Anterior cingulate cortex (tissue), 58 donors: Measurements from ENCODE around the gene PALLD.

Experiments
- DNase-seq, 58 donors: peaks; one replicate each; lab custom pipeline; 2025; lab: John Stamatoyannopoulos, UW

Gene PALLD

DNA sequence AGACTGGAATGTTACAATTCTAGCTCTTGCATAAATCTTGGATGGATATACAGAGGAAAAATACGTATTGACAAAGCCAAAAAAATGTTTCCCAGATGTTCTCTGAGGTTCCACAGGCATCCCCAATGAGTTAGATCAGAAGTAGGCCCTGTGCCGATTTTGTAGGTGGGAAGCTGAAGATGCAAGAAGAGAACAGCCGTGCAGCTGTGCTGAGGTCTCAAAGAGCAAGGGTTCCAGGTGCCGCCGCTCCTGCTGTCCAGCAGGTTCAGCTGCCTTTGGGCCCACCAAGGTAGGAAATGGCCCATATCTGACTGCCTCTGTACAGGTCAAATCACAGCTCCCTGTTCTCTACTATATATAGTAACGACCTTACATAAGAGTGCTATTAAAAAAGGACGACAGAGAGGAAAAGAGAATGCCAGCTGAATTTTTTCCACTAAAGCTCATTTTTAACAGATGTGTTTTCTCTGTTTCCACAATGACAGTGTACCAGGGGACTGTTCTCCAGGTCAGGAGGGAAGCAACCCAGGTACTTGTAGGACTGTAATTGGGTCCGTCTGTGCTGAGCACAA, 357.6 kb downstream of the PALLD start:
- no peak for DNase-seq

DNA sequence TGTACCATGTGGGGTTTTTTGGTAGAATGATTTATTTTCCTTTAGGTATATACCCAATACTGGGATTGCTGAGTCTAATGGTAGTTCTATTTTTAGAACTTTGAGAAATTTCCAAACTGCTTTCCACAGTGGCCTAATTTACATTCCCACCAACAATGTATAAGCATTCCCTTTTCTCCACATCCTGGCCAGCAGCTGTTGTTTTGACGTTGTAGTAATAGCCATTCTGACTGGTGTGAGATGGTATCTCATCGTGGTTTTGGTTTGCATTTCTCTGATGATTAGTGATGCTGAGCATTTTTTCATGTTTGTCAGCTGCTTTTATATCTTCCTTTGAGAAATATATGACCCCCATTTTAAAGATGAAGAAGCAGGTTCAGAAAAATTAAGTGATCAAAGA, 359.5 kb downstream of the PALLD start:
- DNase-seq, result no peak

DNA sequence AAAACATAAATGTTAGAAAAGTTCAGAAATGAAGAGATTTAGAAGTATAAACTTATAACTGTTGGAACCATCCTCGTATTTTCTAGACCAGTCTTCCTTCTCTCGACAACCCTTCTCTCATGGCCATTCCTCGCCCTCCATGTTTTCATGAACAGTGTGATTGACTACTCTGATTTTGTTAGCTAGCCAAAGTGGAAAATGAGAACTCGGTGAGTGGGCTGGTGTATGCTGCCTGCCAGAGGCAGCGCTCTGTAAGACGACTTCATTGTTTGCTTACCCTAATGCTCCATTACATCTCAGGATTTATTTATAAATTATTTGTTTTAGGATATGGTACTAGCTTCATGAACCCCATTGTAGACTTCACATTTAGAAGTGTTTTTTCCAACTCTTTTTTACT, 360.2 kb downstream of the PALLD start:
- DNase-seq, result no peak

GRCh38 chr4:168857546-168858314, 360.9 kb downstream of the PALLD start:
- no peak for DNase-seq

DNA sequence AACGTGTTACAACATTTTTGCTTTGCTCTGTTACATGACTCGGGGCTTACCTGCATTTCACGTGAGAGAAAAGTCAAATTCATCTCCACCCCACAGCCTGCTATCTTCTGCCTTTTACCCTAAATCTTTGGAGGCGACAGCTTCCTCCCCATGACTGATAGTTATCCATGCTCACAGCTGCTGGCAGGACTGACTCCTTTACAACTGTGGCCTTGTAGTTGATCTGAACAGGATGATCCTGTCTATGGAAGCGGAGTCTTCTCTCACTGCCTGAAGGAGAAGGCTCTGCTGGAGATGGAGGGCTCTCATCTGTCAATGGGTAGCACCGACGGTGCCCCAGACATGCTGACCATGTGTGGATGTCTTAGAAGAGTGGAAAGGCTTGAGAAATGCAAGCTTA, 362.2 kb downstream of the PALLD start:
- DNase-seq, result no peak

DNA sequence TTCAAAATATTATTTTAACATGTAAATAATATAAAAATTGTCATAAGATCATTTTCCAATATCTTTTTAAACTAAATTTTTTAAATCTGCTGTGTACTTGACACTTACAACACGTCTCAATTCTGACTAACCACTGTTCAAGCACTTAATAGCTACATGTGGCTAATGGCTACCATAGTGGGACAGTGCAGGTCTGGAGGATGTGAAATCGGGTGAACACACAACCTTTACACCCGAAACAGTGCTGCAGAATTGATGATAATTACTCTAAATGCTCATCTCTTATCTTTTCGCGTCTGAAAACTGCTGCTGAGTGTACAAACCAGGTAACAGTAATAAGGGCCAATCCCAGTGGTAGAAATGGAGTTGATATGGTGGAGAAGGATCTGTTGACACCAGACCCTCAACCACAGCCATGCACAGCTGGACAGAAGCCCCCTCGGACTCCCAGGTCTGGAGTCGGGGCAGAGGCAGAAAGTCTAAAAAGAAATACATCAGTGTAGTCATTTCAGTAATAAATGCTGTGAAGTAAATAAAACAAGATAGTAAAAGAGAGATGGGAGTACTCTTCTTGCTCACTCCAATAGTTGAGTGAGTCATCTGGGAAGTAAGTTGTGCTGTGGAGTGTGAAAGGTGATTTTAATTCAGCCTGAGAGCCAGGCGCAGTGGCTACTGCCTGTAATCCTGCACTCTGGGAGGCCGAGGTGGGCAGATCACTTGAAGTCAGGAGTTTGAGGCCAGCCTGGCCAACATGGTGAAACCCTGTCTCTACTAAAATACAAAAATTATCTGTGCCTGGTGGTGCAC, 363.2 kb downstream of the PALLD start:
- DNase-seq, result no peak

- no peak for DNase-seq
Observed at GRCh38 chr4:168860827-168861226, 364.0 kb downstream of the PALLD start.

DNA sequence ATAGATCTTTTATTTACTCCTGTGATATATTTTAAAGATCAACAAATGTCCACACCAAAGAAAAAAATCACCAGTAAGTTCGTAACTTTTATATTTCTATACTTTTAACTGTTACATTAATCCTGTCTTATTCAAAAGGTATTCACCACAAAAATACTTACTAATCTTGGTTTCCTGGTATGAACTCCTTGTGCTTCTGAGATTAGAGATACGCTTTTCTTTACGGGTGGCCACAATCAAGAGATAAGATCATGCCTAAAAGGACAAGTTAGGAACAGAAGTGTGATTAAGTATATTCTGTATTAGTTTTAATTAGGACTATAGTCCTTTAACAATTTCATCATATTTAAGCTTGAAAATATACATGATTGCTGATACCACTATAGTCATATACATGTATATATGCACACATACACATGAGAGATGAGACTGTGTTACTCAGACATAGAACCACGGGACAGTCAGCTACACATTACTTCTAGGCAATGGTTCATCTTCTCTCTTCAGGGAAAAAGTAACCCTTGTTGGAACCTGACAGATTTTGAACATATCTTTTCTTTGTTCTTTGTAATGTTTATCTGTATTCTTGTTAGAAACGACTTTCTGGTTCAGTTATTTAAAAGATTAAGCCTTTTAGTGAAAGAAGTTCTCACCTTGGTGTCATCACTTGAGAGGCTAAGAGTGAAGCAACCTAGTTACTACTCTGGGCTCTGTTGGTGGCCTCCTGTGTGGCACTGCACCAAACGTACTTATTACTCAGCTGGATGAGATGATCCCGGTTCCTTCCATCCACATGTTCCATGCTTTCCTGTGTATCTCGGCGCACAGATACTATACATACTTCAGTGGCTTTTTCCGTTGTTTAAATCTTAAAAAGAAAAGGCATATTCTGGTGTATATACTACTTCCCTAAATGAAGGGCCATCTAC, 367.1 kb downstream of the PALLD start:
- no peak for DNase-seq

GRCh38 chr4:168864821-168865541, 368.1 kb downstream of the PALLD start:
- DNase-seq, result no peak

DNA sequence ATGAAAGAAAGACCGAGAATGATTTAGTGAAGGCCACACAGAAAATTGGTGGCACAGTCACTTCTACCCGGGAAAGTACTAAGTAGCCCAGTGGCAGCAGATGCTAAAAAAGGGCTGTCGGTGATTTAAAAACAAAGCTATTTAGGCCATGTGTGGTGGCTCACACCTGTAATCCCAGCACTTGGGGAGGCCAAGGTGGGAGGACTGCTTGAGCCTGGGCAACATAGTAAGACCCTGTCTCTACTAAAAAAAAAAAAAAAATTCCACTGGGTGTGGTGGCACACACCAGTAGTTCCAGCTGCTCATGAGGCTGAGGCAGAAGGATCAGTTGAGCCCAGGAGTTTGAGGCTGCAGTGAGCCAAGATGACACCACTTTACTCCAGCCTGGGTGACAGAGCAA, 369.0 kb downstream of the PALLD start:
- no peak for DNase-seq

GRCh38 chr4:168866635-168867034, 369.8 kb downstream of the PALLD start:
- no peak for DNase-seq

DNA sequence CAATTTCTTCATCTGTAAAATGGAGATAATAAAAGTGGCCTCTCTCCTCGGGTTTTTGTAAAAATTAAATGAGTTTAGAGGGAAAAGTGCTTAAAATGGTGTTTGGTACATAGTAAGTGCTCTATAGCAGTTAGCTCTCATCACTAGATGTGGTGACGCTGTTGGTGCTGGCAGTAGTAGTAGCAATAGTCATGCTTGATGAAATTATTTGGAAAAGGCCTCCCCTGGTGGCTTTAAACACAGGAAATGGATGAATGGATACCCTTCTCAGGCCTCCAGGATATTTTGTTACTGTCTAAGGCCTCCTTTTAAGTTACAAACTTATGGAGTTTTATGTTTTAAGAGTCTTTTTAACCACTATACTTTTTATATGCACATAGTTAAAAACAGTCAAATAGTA, 370.3 kb downstream of the PALLD start:
- no peak for DNase-seq

DNA sequence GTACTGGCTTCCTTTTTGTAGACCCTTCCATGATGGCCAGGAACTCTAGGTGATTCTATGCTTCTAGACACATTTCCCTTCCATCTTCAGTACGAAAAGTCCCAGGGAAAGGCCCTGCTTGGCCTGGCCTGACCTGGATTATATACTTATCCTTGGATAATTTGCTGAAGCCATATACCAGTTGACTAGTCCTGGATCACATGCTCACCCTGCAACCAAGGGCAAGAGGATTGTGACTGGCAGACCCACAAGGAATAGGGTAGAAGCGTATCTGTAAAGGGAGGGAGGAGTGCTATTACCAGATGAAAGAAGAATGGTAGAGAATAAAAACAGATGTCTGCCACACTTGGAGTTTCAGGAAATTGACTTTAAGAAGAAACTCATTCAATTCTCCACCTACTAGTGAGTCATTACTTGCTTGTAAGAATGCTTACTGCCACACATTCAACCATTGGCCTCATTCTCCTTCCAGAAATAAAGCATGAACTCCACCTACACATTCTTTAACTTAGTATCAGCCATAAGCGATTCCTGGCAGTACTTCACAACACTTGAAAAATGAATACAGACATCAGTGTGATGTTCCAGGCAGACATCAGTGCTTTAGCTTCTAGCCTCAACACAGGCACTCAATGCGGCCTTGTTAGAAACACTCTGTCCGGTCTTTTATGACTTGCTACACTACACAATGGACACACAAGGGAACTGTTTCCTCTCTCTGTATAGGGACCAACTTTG, 371.4 kb downstream of the PALLD start:
- DNase-seq, result peak in 8 of 58 donors; percentile 2 to 53 (median 18)

DNA sequence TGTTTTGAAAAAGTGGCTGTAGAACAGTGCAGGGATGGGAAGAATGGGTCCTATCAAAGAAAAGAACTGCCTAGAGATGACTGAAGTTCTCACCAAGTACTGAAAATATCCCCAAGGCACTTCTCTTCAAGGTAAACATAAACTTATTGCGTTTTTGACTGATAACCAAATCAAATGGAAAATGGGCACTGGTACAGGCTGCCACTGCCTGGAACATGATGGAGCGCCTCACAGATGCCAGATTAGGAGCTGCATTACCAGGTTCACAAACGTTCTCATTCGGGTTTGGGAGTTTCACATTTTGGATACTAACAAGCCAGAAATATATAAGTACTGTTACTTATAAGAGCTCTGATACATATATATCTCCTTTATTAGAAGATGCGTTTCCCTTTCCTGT, 371.9 kb downstream of the PALLD start:
- no peak for DNase-seq

DNA sequence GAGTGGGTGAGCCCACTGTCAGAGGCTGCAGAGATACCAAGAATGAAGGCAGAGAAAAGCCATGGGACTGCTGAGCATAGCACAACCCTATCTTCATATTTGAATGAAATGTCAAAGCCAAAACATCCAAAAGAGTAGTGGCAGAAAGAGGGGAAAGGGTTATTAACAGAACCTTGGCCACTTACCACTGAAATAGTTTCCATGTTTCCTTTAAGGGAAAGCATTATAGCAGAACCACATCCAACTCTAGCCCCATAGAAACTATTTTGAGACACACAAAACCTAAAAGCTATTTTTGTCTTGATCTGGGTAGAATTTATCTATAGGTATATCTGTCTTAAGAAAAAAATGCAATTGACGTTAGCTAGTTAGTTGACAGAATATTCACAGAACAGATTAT, 373.2 kb downstream of the PALLD start:
- DNase-seq, result no peak

- DNase-seq, result no peak
Observed at GRCh38 chr4:168871632-168872031, 374.8 kb downstream of the PALLD start.

DNA sequence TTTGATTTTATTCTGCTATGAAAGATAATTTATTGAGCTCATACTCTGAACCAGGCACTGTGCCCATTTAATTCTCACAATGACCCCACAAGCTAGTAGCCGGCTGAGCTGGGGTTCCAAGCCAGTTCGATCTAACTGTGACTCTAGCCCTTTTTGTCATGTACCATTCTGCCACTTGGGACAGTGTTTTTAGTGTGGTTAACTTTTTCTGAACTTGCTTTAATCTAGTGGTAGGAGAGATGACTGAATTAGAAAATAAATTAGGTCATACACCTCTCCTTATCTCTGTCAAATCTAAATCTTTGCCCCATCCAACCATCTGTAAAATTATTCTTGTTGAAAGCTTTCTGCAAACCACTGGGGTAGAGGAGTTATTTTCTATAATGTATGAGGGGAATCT, 377.2 kb downstream of the PALLD start:
- DNase-seq, result no peak

- DNase-seq, result no peak
Observed at GRCh38 chr4:168876106-168876505, 379.3 kb downstream of the PALLD start.
